ENCODE data around the gene CKMT2. TPM values are rescaled to one million over a fixed set of nuclear protein-coding genes. Genes with fewer than 3 reads are reported as not detected.

The CKMT2 gene
- total RNA-seq (3.7 TPM), polyA plus RNA-seq (ENCODE audit: insufficient read depth, low read depth, low replicate concordance) (55.8 TPM)
- long read RNA-seq, donor 1, result 0 reads
- long read RNA-seq, donor 2, partial matches to known transcripts, result 0 of 4 reads
- long read RNA-seq, donor 2, other reads (novel, unspliced or antisense), result 0 of 4 reads
- long read RNA-seq, donor 3, partial matches to known transcripts, result 0 of 1 reads
- long read RNA-seq, donor 3, other reads (novel, unspliced or antisense), result 0 of 1 reads
- long read RNA-seq, donor 4, partial matches to known transcripts, result 0 of 3 reads
- long read RNA-seq, donor 4, other reads (novel, unspliced or antisense), result 0 of 3 reads
- long read RNA-seq, donor 5, result 0 reads
- long read RNA-seq, donor 6, partial matches to known transcripts, result 0 of 3 reads
- long read RNA-seq, donor 6, other reads (novel, unspliced or antisense), result 0 of 3 reads
- long read RNA-seq, donor 7, partial matches to known transcripts, result 0 of 5 reads
- long read RNA-seq, donor 7, other reads (novel, unspliced or antisense), result 4 of 5 reads
- long read RNA-seq, donor 8, partial matches to known transcripts, result 0 of 4 reads
- long read RNA-seq, donor 8, other reads (novel, unspliced or antisense), result 0 of 4 reads
- long read RNA-seq, donor 9, result 0 reads
- long read RNA-seq, donor 10, partial matches to known transcripts, result 0 of 3 reads
- long read RNA-seq, donor 10, other reads (novel, unspliced or antisense), result 0 of 3 reads

DNA sequence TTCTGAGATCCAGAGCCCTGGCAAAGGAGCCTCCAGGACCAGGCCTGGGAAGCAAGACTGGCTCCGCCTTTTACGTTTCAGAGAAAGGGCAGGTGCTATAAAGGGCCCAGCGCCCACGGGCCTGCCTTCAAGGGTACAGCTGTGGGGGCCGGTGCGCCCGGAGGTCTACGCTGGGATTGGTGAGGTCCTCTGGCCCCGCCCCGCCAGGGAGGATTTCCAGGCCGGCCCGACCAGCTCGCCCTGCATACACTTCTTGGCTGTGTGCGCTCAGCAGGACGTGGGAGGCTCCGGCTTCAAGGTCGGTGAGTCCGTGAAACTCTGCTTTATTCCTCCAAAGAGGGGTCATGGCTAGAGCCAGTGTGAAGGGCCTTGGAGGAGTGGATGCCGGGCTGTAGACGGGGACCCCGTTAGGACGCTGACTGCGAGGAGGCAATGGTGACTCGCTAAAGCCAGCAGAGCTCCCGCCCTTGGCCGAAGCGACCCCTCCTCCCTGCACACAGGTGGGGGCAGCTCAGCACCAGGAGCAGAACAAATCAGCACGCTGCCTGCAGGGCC is at the start of gene CKMT2:
CKMT2 (plus strand) TSS at position 243 of the 555 bp plus-strand sequence. CDS start 17,811 bp downstream, outside the sequence.
- Histone ChIP-seq H3K4me1 (ENCODE audit: control insufficient read depth in 2 of 3, insufficient read depth in 2 of 3, low read depth in 1 of 3, low read length in 3 of 3) (peaks cover 0 to 20% (median 5%) of the 10 kb centered on the region in 3 donors), H3K27ac (ENCODE audit: low read depth in 2 of 2, low read length in 2 of 2) (peak within 1 kb of the TSS; percentile 65 to 85), H3K4me3 (ENCODE audit: low read length in 3 of 3) (peak within 1 kb of the TSS; percentile 18 to 63 (median 60)), H3K9me3 (ENCODE audit: control insufficient read depth in 2 of 3, insufficient read depth in 1 of 3, low read length in 3 of 3) (no peaks in the 10 kb centered on the region), H3K36me3 (ENCODE audit: control insufficient read depth in 2 of 3, insufficient read depth in 3 of 3, low read length in 3 of 3) (no peaks in the 10 kb centered on the region), H3K27me3 (ENCODE audit: control insufficient read depth, insufficient read depth, low read length) (no peaks in the 10 kb centered on the region), H3K9ac (ENCODE audit: low read length in 3 of 3) (peak within 1 kb of the TSS in 2 of 3 donors; percentile 43 to 48)
- FAIRE-seq, result no peak
- intact Hi-C loops (cut with DNase I), result no loop called here
- DNase-seq, result peak; percentile 78 to 87 (median 84)
- no peak for TF ChIP-seq CTCF (IDR thresholded peaks at IDR 0.05; ENCODE audit: borderline replicate concordance, extremely low read depth, insufficient read depth)

DNA sequence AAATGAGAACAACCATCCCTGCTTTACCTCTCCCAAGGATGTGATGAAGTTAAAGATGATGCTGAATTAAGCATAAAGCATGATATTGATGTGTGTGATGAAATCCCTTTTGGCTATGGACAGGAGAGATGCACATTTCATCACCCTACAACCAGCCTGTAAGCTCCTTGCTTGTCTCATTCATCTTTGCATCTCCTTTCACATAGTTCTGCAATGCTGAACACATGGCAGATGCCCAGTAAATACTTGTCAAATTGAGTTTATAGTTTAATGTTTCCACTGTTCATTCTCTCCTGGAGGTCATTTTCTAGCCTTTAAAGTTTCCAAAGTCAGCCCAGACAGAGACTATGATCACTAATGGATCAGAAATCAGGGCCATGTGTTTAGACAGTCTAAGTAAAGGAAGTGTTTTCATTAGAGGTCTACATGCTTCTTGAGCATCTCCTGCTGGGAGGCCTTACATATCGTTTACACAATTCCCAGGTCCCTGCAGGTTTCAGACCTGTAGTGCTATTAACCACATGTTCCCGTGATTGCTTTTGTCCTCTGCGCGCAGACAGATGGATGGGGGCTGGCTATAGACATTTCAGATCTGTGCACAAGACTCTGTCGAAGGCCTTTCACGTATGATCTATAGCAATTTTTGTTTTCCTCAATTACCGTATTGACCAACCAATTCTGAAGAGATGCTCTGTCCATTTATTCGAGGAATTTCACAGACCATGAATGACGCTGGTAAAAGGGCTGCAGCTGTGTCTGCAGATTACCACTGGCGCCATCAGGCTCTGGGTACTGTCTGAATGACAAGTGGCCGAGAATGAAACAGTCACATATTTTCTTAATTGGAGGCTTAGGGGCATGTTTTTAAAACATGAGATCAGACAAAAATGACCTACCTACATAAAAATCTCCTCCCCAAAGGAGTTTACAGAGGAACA is 49.0 kb upstream of the CKMT2 start:
- FAIRE-seq (no peak), DNase-seq (no peak)
- Histone ChIP-seq H3K9ac (ENCODE audit: low read length in 3 of 3) (no peak overlapping the region), H3K4me1 (ENCODE audit: control insufficient read depth in 2 of 3, insufficient read depth in 2 of 3, low read depth in 1 of 3, low read length in 3 of 3) (no peaks in the 10 kb centered on the region), H3K27me3 (ENCODE audit: control insufficient read depth, insufficient read depth, low read length) (no peaks in the 10 kb centered on the region), H3K27ac (ENCODE audit: low read depth in 2 of 2, low read length in 2 of 2) (no peak overlapping the region), H3K36me3 (ENCODE audit: control insufficient read depth in 2 of 3, insufficient read depth in 3 of 3, low read length in 3 of 3) (no peaks in the 10 kb centered on the region), H3K4me3 (ENCODE audit: low read length in 3 of 3) (no peak overlapping the region), H3K9me3 (ENCODE audit: control insufficient read depth in 2 of 3, insufficient read depth in 1 of 3, low read length in 3 of 3) (no peaks in the 10 kb centered on the region)
- no peak for TF ChIP-seq CTCF (IDR thresholded peaks at IDR 0.05; ENCODE audit: borderline replicate concordance, extremely low read depth, insufficient read depth)
- intact Hi-C loops (cut with DNase I), result no loop called here

GRCh38 chr5:81184749-81185110 is 48.4 kb upstream of the CKMT2 start:
- no peak for FAIRE-seq
- no peaks in the 10 kb centered on the region for H3K27me3 ChIP-seq (ENCODE audit: control insufficient read depth, insufficient read depth, low read length)
- no peak for TF ChIP-seq CTCF (IDR thresholded peaks at IDR 0.05; ENCODE audit: borderline replicate concordance, extremely low read depth, insufficient read depth)

More at GRCh38 chr5:81184749-81185110, 48.4 kb upstream of the CKMT2 start:
- intact Hi-C loops (cut with DNase I), result no loop called here
- H3K9me3 ChIP-seq (ENCODE audit: control insufficient read depth in 2 of 3, insufficient read depth in 1 of 3, low read length in 3 of 3), result no peaks in the 10 kb centered on the region
- H3K4me3 ChIP-seq (ENCODE audit: low read length in 3 of 3), result no peak overlapping the region
- H3K27ac ChIP-seq (ENCODE audit: low read depth in 2 of 2, low read length in 2 of 2), result no peak overlapping the region
- H3K4me1 ChIP-seq (ENCODE audit: control insufficient read depth in 2 of 3, insufficient read depth in 2 of 3, low read depth in 1 of 3, low read length in 3 of 3), result no peaks in the 10 kb centered on the region
- DNase-seq, result no peak
- H3K36me3 ChIP-seq (ENCODE audit: control insufficient read depth in 2 of 3, insufficient read depth in 3 of 3, low read length in 3 of 3), result no peaks in the 10 kb centered on the region
- no peak overlapping the region for H3K9ac ChIP-seq (ENCODE audit: low read length in 3 of 3)
